Loucy (cell line): ENCODE data around the gene PRR7.

Source experiments
- CTCF ChIP-seq: fragments of 200-600 bp; sonication (generic); conservative IDR thresholded peaks from 2 replicates; pipeline ENCODE4 v1.5.1; 2014; ENCODE audit warnings: mild to moderate bottlenecking, antibody characterized with exemption, low read length
- EZH2phosphoT487 ChIP-seq: fragments of 200-600 bp; IDR thresholded peaks from 2 replicates; pipeline ENCODE4 v1.6.1; 2018; ENCODE audit warnings: antibody characterized with exemption, mild to moderate bottlenecking, moderate library complexity, borderline replicate concordance

- TF ChIP-seq CTCF = no peak
- no peak for TF ChIP-seq EZH2phosphoT487
Observed at GRCh38 chr5:177433658-177434217, 12.9 kb upstream of the PRR7 start.
